ENCODE measurements around the gene PRKCE.

DNA sequence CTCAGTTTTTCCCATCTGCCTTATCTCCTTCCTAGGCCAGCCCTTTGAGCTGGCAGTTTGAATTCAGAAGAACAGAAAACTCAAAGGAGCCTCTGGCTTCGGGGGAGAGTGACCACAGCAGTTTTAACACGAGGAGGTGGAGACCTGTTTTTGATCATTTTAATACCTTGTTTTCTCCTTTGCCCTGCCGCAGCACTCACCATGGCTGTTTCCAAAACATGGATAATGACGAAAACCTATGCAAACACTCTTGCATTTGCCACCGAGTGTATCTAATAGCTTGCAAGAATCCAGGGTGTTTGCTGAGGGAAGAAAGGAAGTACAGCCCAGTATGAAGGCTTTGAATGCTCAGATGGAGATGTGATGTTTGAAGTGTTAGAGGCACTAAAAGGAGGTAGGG is 167.1 kb downstream of the PRKCE start:
- no peak for TF ChIP-seq ZNF274 (IDR thresholded peaks at IDR 0.05; ENCODE audit: low read depth, low read length)
- no peak for TF ChIP-seq YY1 (IDR thresholded peaks at IDR 0.05; ENCODE audit: insufficient read depth, insufficient read length)
- no peak for TF ChIP-seq SUZ12 (IDR thresholded peaks at IDR 0.05; ENCODE audit: extremely low read depth, insufficient read depth, insufficient read length)

Data from NT2/D1 (cell line).